ENCODE measurements around the gene DLX1.

DNA sequence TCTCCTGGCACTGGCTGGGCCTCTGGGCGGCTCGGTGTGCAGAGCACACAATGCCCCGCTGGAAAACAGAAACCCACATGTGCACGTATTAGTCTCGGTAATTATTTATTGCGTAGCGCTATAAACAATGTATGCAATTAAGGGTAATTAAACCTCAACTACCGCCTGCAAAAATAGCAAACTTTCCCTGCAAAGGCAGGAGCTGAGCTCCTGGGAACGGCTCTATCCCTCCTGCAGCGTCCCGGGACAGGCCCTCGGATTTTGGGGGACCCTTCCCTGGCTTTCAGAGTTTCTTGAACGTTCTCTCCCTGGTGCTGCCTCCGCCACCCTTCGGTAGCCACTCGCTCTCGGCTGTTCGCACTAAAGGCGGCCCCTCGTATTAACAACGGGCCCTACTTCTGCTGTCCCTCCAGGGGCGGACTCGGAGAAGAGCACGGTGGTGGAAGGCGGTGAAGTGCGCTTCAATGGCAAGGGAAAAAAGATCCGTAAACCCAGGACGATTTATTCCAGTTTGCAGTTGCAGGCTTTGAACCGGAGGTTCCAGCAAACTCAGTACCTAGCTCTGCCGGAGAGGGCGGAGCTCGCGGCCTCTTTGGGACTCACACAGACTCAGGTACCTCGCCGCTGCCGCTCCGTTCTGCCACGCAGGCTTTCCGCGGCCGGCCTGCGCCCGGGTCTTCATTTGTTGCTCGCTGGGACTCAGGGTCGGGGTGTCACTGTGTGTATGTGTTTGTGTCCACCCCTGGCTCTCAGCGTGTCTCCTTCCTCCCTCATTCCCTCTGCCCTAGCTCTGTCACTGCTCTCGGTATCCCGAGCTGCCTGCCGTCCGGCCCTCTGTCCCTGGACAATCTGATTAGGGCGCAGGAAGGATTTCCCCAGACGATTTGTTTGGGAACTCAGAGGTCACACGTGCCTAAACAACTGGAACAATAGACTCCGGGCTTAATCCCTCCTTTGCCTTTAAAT is 1.2 kb downstream of the DLX1 start:
- TF ChIP-seq, protein P1, sequence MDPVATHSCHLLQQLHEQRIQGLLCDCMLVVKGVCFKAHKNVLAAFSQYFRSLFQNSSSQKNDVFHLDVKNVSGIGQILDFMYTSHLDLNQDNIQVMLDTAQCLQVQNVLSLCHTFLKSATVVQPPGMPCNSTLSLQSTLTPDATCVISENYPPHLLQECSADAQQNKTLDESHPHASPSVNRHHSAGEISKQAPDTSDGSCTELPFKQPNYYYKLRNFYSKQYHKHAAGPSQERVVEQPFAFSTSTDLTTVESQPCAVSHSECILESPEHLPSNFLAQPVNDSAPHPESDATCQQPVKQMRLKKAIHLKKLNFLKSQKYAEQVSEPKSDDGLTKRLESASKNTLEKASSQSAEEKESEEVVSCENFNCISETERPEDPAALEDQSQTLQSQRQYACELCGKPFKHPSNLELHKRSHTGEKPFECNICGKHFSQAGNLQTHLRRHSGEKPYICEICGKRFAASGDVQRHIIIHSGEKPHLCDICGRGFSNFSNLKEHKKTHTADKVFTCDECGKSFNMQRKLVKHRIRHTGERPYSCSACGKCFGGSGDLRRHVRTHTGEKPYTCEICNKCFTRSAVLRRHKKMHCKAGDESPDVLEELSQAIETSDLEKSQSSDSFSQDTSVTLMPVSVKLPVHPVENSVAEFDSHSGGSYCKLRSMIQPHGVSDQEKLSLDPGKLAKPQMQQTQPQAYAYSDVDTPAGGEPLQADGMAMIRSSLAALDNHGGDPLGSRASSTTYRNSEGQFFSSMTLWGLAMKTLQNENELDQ (CRISPR knock-in tag; IDR thresholded peaks at IDR 0.05; ENCODE audit: borderline replicate concordance): no peak
- TF ChIP-seq KDM1A (IDR thresholded peaks at IDR 0.05) (no peak), RFX1 (IDR thresholded peaks at IDR 0.05) (no peak), POLR2A (conservative IDR thresholded peaks at IDR 0.05) (no peak), ZNF561 (CRISPR knock-in tag; conservative IDR thresholded peaks at IDR 0.05) (no peak), MAFK (IDR thresholded peaks at IDR 0.05; ENCODE audit: low read length) (no peak), ZNF239 (CRISPR knock-in tag; IDR thresholded peaks at IDR 0.05) (no peak), TAF1 (IDR thresholded peaks at IDR 0.05; ENCODE audit: control insufficient read depth, extremely low read depth, insufficient read depth, low read length, severe bottlenecking) (no peak), SMAD4 (CRISPR knock-in tag; conservative IDR thresholded peaks at IDR 0.05) (no peak), MTA1 (IDR thresholded peaks at IDR 0.05; ENCODE audit: borderline replicate concordance) (no peak)
- TF ChIP-seq, protein P2, sequence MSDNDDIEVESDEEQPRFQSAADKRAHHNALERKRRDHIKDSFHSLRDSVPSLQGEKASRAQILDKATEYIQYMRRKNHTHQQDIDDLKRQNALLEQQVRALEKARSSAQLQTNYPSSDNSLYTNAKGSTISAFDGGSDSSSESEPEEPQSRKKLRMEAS (CRISPR knock-in tag; IDR thresholded peaks at IDR 0.05): no peak

Measured in K562 (cell line).